ENCODE data around the gene VCY1B. TPM values are rescaled to one million over a fixed set of nuclear protein-coding genes. Genes with fewer than 3 reads are reported as not detected.
"Not testable (repeated sequence)": the region's sequence is repeated elsewhere in the genome, so short reads cannot be mapped to it uniquely, and the experiment has no call there.

The VCY1B gene
- not detected for polyA plus RNA-seq (ENCODE audit: insufficient read length in 4 of 4)

- DNase-seq (ENCODE audit: low read depth in 4 of 4, low spot score in 3 of 4), result not testable (repeated sequence)
Observed at GRCh38 chrY:14055927-14056326, at the start of gene VCY1B. Gene VCY1B (plus strand): TSS chrY:14056227. CDS start chrY:14056290, 63 bp downstream.

DNA sequence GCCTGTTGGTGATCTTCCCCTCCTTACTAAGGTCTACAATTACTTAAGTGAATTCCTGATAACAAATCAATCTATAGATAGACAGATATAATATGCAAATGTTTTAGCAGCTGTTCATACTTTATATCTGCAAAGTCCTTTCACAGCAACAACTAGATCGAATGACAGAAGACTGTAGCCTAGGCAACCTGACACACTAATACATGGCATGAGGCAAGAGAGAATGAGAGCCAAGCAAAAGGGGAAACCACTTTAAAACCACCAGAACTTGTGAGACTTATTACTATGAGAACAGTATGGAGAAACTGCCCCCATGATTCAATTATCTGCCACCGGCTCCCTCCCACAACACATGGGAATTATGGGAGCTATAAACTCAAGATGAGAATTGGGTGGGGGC is 44.1 kb upstream of the VCY1B start:
- DNase-seq (ENCODE audit: low read depth in 4 of 4, low spot score in 3 of 4), result not testable (repeated sequence)

- DNase-seq (ENCODE audit: low read depth in 4 of 4, low spot score in 3 of 4), result not testable (repeated sequence)
Observed at GRCh38 chrY:14030395-14030794, 25.6 kb upstream of the VCY1B start.

GRCh38 chrY:14085877-14086276 is 29.9 kb downstream of the VCY1B start:
- DNase-seq (ENCODE audit: low read depth in 4 of 4, low spot score in 3 of 4), result no peak

Other genes starting within 250 kb of the VCY1B start
- not detected for gene VCY, start 69.8 kb upstream of the VCY1B start, polyA plus RNA-seq (ENCODE audit: insufficient read length in 4 of 4)

All from left renal pelvis (tissue), 4 donors.